HUDEP-2 (cell line): Measurements from ENCODE around the gene DMGDH.

Source experiments
- DNase-seq, 76 experiments: peaks; one replicate each; lab custom pipeline; 2025; ENCODE audit not compliant: unreplicated experiment in 76 of 76; lab: John Stamatoyannopoulos, UW

Gene DMGDH

DNA sequence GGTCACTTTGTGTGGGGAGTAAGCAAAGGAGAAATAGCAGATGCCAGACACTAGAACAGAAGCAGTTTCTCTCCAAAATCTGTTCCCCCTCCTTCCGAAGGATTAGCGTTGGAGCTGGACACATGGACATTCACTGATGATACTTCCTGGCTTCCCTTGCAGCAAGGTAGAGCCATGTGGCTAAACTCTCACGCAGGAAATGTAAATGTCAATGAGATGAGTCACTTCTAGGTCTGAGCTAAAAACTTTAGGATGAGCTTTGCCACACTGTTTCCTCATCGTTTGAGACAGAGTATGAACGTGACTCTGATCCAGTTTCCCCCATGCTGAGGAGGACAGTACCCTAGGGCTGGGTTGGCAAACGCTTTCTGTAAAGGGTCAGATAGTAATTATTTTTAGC, 5.2 kb upstream of the DMGDH start:
- DNase-seq: no peak

DNA sequence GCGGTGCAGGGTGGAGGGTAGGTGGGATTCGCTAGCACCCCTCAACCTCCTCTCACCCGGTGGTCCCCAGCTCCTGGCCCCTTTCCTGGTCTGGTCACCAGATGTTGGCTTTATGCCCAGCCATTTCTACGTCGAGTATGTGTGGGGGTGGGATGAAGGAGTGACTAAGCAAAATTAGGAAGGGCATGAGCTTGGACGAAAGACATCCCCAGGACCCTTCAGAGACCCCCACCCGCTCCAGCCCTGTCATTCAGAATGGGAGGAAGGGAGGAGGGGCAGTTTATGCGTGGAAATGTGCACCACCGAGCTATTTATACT, 835 bp upstream of the DMGDH start:
- DNase-seq: no peak

DNA sequence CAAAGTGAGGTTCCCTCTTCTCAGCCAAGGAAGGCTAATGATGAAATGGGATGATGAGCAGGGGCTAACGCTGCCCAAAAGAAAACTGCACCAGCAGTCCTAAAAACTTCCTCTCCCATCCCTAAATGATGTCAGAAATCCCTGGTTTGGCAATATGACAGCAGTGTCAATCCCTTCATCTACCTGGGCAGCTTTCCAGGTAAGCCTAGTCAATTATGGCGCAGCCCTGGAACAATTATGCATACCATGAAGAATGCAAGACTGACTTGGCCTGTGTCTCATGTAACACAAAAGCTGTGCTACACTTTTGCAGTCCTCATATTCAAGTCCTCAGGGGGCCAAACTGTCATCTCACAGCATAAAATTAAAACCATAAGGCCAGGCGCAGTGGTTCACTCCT, 7.0 kb downstream of the DMGDH start:
- no peak for DNase-seq

GRCh38 chr5:79059674-79060073, 9.8 kb downstream of the DMGDH start:
- no peak for DNase-seq

DNA sequence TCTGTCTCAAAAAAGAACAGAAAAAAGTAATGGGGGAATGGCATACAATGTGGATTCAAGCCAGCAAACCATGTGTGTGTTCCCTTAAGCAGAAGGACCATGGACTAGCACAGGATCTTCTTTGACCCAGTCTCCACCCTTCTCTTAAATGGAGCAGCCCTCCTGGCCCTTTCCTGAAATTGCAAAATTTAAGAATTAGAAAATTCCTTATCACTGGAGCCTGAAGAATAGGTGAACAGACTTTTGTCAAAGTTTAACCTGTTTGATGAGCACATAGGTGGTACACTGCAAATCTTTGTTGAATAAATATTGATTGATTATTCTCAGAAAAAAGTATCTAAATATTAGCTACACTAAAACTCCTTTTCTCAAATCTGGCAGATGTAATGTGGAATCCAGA, 12.6 kb downstream of the DMGDH start:
- DNase-seq: no peak

DNA sequence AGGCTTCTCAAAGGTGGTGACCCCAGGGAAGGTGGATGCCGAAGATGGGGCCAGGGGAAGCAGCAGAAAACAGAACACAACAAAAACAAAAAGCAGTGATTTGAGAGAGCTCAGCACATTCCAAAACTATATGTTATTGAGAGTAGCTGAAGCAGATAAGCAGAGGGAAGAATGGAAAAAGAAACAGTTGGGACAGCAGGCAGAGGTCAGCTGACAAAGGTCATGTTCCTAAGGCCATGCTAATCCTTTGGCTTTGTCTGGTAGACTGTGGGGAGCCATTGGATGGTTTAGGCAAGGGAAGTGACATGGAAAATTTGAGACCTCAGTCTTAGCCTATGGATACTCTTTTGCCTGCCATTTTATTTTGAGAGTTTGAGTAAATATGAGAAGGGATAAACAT, 14.5 kb downstream of the DMGDH start:
- DNase-seq: no peak

DNA sequence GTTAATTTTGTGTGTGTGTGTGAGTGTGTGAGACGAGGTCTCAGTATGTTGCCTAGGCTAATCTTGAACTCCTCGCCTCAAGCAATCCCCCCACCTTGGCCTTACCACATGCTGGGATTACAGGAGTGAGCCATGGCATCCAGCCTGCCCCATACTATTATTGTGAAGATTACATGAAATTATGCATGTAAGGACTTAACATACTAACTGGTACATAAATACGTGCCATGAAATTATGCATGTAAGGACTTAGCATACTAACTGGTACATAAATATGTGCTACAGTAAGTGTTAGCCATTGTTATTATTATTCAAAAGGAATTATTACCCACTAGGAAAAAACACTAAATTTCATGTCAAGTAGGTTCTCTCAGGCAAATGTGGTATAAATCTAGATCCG, 16.2 kb downstream of the DMGDH start:
- no peak for DNase-seq

GRCh38 chr5:79050498-79050897, 19.0 kb downstream of the DMGDH start:
- DNase-seq: no peak

- no peak for DNase-seq
Observed at GRCh38 chr5:79048437-79048836, 21.0 kb downstream of the DMGDH start.

GRCh38 chr5:79047199-79047598, 22.3 kb downstream of the DMGDH start:
- no peak for DNase-seq

- no peak for DNase-seq
Observed at GRCh38 chr5:79042188-79042587, 27.3 kb downstream of the DMGDH start.

- DNase-seq: no peak
Observed at GRCh38 chr5:79036769-79037168, 32.7 kb downstream of the DMGDH start.

GRCh38 chr5:79035237-79035636, 34.2 kb downstream of the DMGDH start:
- no peak for DNase-seq

DNA sequence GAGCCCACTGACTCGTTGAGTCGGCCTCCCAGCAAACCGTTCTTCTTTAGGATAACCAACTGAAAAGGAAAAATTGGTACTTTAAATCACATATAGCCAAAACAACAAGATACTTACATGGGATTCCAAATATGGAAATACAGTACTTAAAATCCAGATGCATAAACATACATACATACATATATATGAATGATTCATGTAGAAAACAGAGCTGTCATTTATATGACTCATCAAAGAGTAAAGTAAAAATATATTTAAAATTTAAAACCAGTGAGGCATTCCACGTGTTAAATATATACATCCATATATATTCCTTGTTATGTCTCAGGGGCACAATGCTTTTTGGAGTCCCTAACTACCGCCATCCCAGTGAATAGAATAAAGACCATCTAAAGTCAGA, 36.7 kb downstream of the DMGDH start:
- no peak for DNase-seq

DNA sequence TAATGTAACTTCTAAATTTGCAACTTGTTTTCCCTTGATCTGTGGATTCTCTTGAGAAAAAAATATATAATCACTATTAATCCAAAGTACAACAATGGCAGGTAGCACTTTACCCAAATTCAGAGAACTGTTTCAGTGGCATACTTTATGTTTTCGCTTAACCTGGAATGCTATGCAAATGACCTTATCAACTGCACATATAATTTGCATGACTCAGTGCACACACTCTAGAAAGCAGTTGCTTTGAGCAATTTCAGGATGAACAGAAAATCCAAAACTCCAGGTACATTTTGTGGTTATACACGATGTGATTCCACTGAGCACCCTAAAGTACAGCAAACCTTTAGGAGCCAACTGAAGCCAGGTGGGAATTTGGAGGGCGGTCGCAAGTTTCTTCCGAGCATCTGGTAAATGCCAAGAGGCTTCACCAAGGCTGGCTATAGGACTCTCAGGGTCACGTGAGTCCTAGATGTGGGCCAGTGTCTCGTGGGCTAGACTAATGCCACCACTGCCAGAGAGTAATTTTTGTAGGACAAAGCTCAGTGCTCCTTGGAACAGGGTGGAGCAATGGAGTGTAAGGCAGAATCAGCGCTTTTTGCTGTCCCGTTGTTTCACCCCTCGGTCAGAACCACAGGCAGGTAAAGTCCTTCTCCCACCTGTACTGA, 37.3 kb downstream of the DMGDH start:
- DNase-seq: no peak

DNA sequence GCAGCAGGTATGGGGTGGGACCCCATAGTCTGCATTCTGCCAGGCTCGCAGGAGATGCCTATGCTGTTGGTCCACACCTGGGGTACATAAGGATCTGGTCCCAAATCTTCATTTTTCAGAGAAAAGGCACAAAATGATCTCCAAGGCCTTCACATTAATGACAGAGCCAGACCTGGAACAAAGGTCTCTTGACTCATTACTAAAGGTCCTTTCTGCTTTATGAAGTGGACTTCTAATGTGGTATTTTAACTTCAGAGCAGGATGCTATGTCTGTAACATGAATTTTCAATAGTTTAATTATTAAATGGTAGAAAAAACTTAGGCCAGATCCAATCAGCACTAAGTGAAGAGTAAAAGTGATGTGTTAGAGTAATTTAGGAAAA, 38.0 kb downstream of the DMGDH start:
- no peak for DNase-seq

DNA sequence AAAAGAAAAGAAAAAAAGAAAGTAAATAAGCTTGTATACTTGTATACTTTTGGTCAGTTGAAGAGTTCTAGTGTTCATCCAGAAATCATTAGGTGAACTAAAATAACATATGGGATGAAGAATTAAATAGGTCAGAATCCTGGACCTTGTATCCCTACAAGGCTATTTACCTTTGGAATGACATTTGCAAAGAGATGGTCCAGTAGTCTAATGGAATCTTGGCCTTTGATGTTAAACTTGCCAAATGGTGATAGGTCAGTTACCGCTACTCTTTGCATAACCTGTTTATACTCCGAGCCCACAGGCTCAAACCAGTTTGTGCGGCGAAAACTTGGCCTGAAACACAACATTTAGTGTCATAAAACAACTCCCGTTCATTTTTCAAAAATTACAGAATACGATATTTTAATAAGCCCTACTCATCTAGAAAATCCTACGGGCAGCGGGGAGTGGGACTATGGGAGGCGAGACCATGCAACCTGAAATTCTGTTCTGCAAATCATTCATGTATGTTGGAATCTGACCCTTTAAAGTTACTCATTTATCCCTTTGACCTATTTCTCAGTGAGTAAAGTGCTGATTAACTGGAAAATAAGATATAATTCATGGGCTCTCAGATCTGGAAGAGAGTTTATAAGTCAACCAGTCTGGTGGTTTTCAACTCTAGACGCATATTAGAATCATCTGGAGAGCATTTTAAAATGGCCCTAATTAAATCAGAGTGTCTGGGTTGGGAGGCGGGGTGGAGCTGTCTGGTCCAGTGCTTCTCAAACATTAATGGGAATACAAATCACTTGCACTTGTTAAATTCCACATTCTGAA, 38.6 kb downstream of the DMGDH start:
- DNase-seq: no peak

- DNase-seq: peak in 45 of 76 experiments; percentile 2 to 49 (median 20)
Observed at GRCh38 chr5:79025054-79025472, 44.4 kb downstream of the DMGDH start.

DNA sequence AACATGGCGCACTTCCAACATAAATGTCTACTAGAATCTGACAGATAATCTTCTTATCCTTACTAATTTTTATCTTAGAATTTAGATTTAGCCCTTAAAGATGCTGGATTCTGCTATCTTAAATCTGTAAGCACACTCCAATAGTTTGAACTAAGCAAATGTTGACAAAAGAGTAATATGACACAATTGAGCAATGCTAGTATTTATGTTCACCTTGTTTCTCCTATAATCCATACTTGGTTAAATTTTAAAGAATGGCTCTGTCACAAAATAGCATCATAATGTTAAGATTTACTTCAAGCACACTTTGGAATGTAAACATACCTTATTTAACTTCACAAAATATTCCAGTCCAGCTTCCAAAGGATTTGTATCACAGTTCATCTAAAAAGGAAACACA, 45.5 kb downstream of the DMGDH start:
- no peak for DNase-seq

DNA sequence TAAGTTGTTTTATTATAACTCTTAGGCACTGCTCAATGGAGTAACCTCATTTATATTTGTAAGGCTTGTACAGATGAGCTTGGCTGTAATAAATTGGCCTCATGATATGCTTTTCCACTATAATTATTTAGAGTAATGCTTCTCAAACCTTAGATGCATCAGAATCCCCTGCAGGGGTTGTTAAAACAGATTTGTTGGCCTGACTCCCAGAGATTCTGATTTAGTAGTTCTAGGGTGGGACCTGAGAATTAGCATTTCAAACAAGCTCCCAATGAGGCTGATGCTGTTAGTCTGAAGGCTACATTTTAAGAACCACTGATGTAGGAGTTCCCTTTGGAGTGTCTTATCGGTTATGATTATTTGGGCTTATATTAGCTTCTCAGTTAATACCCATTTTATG, 46.1 kb downstream of the DMGDH start:
- no peak for DNase-seq

DNA sequence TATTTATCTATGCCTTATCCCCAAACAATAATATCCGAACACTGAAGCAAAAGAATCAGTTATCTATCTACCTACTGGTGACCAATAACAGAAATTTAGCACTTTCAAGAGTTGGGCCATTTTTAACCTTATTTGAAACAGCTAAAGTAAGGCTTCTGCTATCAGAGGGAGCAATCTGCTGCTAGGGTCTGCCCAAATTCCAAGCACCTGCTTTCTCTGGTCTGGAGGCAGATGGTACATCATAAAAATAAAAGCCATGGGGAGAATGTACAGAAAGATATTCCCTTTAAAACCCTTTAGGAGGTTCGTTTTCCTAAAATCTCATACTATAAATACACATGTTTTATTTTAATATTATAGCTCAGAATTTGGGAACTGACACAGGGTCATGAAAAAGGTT, 46.7 kb downstream of the DMGDH start:
- DNase-seq: no peak

- no peak for DNase-seq
Observed at GRCh38 chr5:79021753-79022152, 47.7 kb downstream of the DMGDH start.
